ENCODE measurements around the gene HOXD4.

- TF ChIP-seq FOXP2 (optimal IDR thresholded peaks at IDR 0.05; ENCODE audit: borderline replicate concordance, extremely low read depth, extremely low read length, insufficient read depth) (no peak), REST (IDR thresholded peaks at IDR 0.05; ENCODE audit: insufficient read depth in 1 of 2, low read depth in 2 of 2, low read length in 2 of 2) (no peak)
Observed at GRCh38 chr2:176109946-176110345, 41.4 kb upstream of the HOXD4 start.
